ENCODE results near the gene BIK.

The BIK gene

GRCh38 chr22:43118024-43118849 lies 7.7 kb downstream of the BIK start:
- no peak for TF ChIP-seq FOXK2 (IDR thresholded peaks at IDR 0.05)
- no peak for TF ChIP-seq BHLHE40 (IDR thresholded peaks at IDR 0.05; ENCODE audit: borderline replicate concordance)
- no peak for TF ChIP-seq HDGF (IDR thresholded peaks at IDR 0.05; ENCODE audit: borderline replicate concordance)
- TF ChIP-seq FOXA1 (IDR thresholded peaks at IDR 0.05): no peak
- no peak for TF ChIP-seq LEF1 (IDR thresholded peaks at IDR 0.05; ENCODE audit: borderline replicate concordance)
- no peak for TF ChIP-seq FOXM1 (IDR thresholded peaks at IDR 0.05; ENCODE audit: borderline replicate concordance)
- no peak for TF ChIP-seq L3MBTL2 (conservative IDR thresholded peaks at IDR 0.05)
- TF ChIP-seq SP1 (IDR thresholded peaks at IDR 0.05): no peak
- no peak for TF ChIP-seq CTBP1 (IDR thresholded peaks at IDR 0.05; ENCODE audit: borderline replicate concordance)
- no peak for TF ChIP-seq ZNF384 (IDR thresholded peaks at IDR 0.05)
- CTCF ChIA-PET: no interaction called here
- POLR2A ChIA-PET: no interaction called here

GRCh38 chr22:43118953-43119458 lies 8.5 kb downstream of the BIK start:
- ChIA-PET CTCF (no interaction called here), POLR2A (no interaction called here)
- DNase-seq (ENCODE audit: extremely low spot score): no peak

More at GRCh38 chr22:43118024-43118849, 7.7 kb downstream of the BIK start:
- DNase-seq (ENCODE audit: extremely low spot score): no peak

GRCh38 chr22:43126501-43127165 lies 16.1 kb downstream of the BIK start:
- CTCF ChIA-PET: no interaction called here

More at GRCh38 chr22:43118953-43119458, 8.5 kb downstream of the BIK start:
- no peak for TF ChIP-seq FOXA1 (IDR thresholded peaks at IDR 0.05)
- TF ChIP-seq BHLHE40 (IDR thresholded peaks at IDR 0.05; ENCODE audit: borderline replicate concordance): no peak
- no peak for TF ChIP-seq CTBP1 (IDR thresholded peaks at IDR 0.05; ENCODE audit: borderline replicate concordance)
- TF ChIP-seq LEF1 (IDR thresholded peaks at IDR 0.05; ENCODE audit: borderline replicate concordance): no peak
- TF ChIP-seq SUZ12 (IDR thresholded peaks at IDR 0.05): no peak
- TF ChIP-seq ELF4 (IDR thresholded peaks at IDR 0.05): no peak
- TF ChIP-seq PKNOX1 (IDR thresholded peaks at IDR 0.05): no peak
- no peak for TF ChIP-seq ARNT (IDR thresholded peaks at IDR 0.05)

GRCh38 chr22:43127166-43127908 lies 16.8 kb downstream of the BIK start:
- DNase-seq (ENCODE audit: extremely low spot score): no peak
- ChIA-PET CTCF (interaction anchor here (0.6 to 1.9 kb wide), 2 partner anchors 11 to 198 kb away, joined by 5 to 7 read pairs; no protein-coding TSS in a partner anchor), POLR2A (interaction anchor here (0.9 kb wide), 1 partner anchor 60 kb away, joined by 4 read pairs; the partner anchor contains the start of gene TTLL12)
- TF ChIP-seq TARDBP (IDR thresholded peaks at IDR 0.05) (no peak), FOXK2 (IDR thresholded peaks at IDR 0.05) (no peak), SUZ12 (IDR thresholded peaks at IDR 0.05) (no peak), FOXA1 (IDR thresholded peaks at IDR 0.05) (no peak), L3MBTL2 (conservative IDR thresholded peaks at IDR 0.05) (no peak), FOXM1 (IDR thresholded peaks at IDR 0.05; ENCODE audit: borderline replicate concordance) (no peak), BHLHE40 (IDR thresholded peaks at IDR 0.05; ENCODE audit: borderline replicate concordance) (no peak), HDGF (IDR thresholded peaks at IDR 0.05; ENCODE audit: borderline replicate concordance) (no peak), PKNOX1 (IDR thresholded peaks at IDR 0.05) (no peak)

More at GRCh38 chr22:43126501-43127165, 16.1 kb downstream of the BIK start:
- POLR2A ChIA-PET: interaction anchor here (0.9 kb wide), 1 partner anchor 61 kb away, joined by 4 read pairs; the partner anchor contains the start of gene TTLL12
- DNase-seq (ENCODE audit: extremely low spot score): no peak
- TF ChIP-seq BHLHE40 (IDR thresholded peaks at IDR 0.05; ENCODE audit: borderline replicate concordance): no peak
- no peak for TF ChIP-seq ZNF384 (IDR thresholded peaks at IDR 0.05)
- TF ChIP-seq ELF4 (IDR thresholded peaks at IDR 0.05): no peak
- TF ChIP-seq NFRKB (IDR thresholded peaks at IDR 0.05): no peak
- no peak for TF ChIP-seq FOXM1 (IDR thresholded peaks at IDR 0.05; ENCODE audit: borderline replicate concordance)
- no peak for TF ChIP-seq PKNOX1 (IDR thresholded peaks at IDR 0.05)
- no peak for TF ChIP-seq HDGF (IDR thresholded peaks at IDR 0.05; ENCODE audit: borderline replicate concordance)
- TF ChIP-seq CTBP1 (IDR thresholded peaks at IDR 0.05; ENCODE audit: borderline replicate concordance): no peak
- TF ChIP-seq SUZ12 (IDR thresholded peaks at IDR 0.05): no peak
- no peak for TF ChIP-seq TARDBP (IDR thresholded peaks at IDR 0.05)
- TF ChIP-seq SP1 (IDR thresholded peaks at IDR 0.05): no peak
- TF ChIP-seq FOXA1 (IDR thresholded peaks at IDR 0.05): no peak
- TF ChIP-seq LEF1 (IDR thresholded peaks at IDR 0.05; ENCODE audit: borderline replicate concordance): no peak
- TF ChIP-seq ARNT (IDR thresholded peaks at IDR 0.05): no peak
- TF ChIP-seq FOXK2 (IDR thresholded peaks at IDR 0.05): no peak
- no peak for TF ChIP-seq L3MBTL2 (conservative IDR thresholded peaks at IDR 0.05)

- no peak for TF ChIP-seq PKNOX1 (IDR thresholded peaks at IDR 0.05)
- no peak for TF ChIP-seq L3MBTL2 (conservative IDR thresholded peaks at IDR 0.05)
- no peak for TF ChIP-seq BHLHE40 (IDR thresholded peaks at IDR 0.05; ENCODE audit: borderline replicate concordance)
- TF ChIP-seq CTBP1 (IDR thresholded peaks at IDR 0.05; ENCODE audit: borderline replicate concordance): no peak
- TF ChIP-seq HDGF (IDR thresholded peaks at IDR 0.05; ENCODE audit: borderline replicate concordance): no peak
- TF ChIP-seq ZNF384 (IDR thresholded peaks at IDR 0.05): no peak
- no peak for DNase-seq (ENCODE audit: extremely low spot score)
- ChIA-PET POLR2A (no interaction called here), CTCF (interaction anchor here (1.9 kb wide), 1 partner anchor 10 kb away, joined by 5 read pairs; no protein-coding TSS in a partner anchor)
Observed at GRCh38 chr22:43128116-43128515, 17.6 kb downstream of the BIK start.
